Erythroblast (primary cell): ENCODE measurements around the gene AAGAB.

Experiments
- GATA1 ChIP-seq: IDR thresholded peaks from 2 replicates; pipeline ENCODE4 v1.6.1; 2011; ENCODE audit warnings: low read depth, mild to moderate bottlenecking, control low read depth, low read length, moderate library complexity
- POLR2A ChIP-seq: IDR thresholded peaks from 2 replicates; pipeline ENCODE4 v1.6.1; 2011; ENCODE audit warnings: mild to moderate bottlenecking, low read length

DNA sequence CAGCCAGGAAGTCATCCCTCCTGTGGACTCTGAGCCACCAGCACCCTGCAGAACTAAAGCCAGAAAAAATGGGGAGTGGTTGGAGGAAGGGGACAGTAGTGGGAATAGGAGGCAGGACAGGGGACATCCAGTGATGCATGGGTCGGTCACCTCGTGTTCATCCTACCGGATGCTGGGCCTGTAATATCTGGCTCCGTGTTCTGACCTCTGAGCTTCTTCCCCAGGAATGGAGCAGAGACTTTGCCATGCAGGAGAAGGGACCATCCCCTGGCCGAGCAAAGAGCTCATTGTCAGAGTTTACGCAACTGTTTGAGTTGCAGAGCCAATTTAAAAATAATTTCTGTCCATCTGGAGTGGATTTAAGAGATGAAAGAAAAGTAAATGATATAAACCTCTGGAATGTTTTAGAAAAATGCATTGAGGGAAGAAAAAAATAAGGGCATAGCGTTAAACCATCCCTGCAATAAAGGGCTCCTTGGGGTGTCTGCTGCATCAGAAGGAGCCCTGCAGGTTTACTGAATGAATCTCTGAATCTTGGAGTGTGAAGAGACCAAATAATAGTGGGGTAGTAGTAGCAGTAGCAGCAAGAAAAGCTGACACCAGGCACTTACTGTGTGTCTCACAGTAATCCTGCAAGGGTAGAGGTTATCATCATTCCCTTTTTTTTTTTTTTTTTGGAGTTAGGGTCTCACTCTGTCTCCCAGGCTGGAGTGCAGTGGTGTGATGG, 70.9 kb downstream of the AAGAB start:
- no peak for TF ChIP-seq POLR2A
- TF ChIP-seq GATA1 = no peak
